ENCODE data around the gene TRIM41.

TRIM41 gene

GRCh38 chr5:181233088-181233800 lies 10.2 kb downstream of the TRIM41 start:
- Histone ChIP-seq H3K27me3 (replicated peaks; ENCODE audit: control insufficient read depth, insufficient read depth, low read length, poor library complexity, severe bottlenecking) (no peaks in the 10 kb centered on the region), H3K36me3 (ENCODE audit: control insufficient read depth, insufficient read depth, low read length) (peaks cover 63% of the 10 kb centered on the region)

GRCh38 chr5:181233801-181234454 lies 10.8 kb downstream of the TRIM41 start:
- Histone ChIP-seq H3K27ac (ENCODE audit: insufficient read depth, low read length, poor library complexity, severe bottlenecking) (no peak overlapping the region), H3K4me3 (ENCODE audit: insufficient read depth, low read depth, low read length, poor library complexity, severe bottlenecking) (no peak overlapping the region), H3K27me3 (replicated peaks; ENCODE audit: control insufficient read depth, insufficient read depth, low read length, poor library complexity, severe bottlenecking) (no peaks in the 10 kb centered on the region), H3K36me3 (ENCODE audit: control insufficient read depth, insufficient read depth, low read length) (peaks cover 70% of the 10 kb centered on the region), H3K4me1 (ENCODE audit: control insufficient read depth, insufficient read depth, low read length, poor library complexity, severe bottlenecking) (no peaks in the 10 kb centered on the region), H3K9me3 (ENCODE audit: control insufficient read depth, low read length) (no peaks in the 10 kb centered on the region)
- DNase-seq, result no peak

More at GRCh38 chr5:181233088-181233800, 10.2 kb downstream of the TRIM41 start:
- H3K27ac ChIP-seq (ENCODE audit: insufficient read depth, low read length, poor library complexity, severe bottlenecking), result no peak overlapping the region
- no peak for DNase-seq
- no peaks in the 10 kb centered on the region for H3K9me3 ChIP-seq (ENCODE audit: control insufficient read depth, low read length)
- no peak overlapping the region for H3K4me3 ChIP-seq (ENCODE audit: insufficient read depth, low read depth, low read length, poor library complexity, severe bottlenecking)
- H3K4me1 ChIP-seq (ENCODE audit: control insufficient read depth, insufficient read depth, low read length, poor library complexity, severe bottlenecking), result no peaks in the 10 kb centered on the region

GRCh38 chr5:181234455-181235306 lies 11.6 kb downstream of the TRIM41 start:
- H3K27me3 ChIP-seq (replicated peaks; ENCODE audit: control insufficient read depth, insufficient read depth, low read length, poor library complexity, severe bottlenecking), result no peaks in the 10 kb centered on the region
- no peaks in the 10 kb centered on the region for H3K4me1 ChIP-seq (ENCODE audit: control insufficient read depth, insufficient read depth, low read length, poor library complexity, severe bottlenecking)
- no peak overlapping the region for H3K27ac ChIP-seq (ENCODE audit: insufficient read depth, low read length, poor library complexity, severe bottlenecking)
- DNase-seq, result no peak
- H3K36me3 ChIP-seq (ENCODE audit: control insufficient read depth, insufficient read depth, low read length), result peaks cover 78% of the 10 kb centered on the region
- H3K9me3 ChIP-seq (ENCODE audit: control insufficient read depth, low read length), result no peaks in the 10 kb centered on the region
- no peak overlapping the region for H3K4me3 ChIP-seq (ENCODE audit: insufficient read depth, low read depth, low read length, poor library complexity, severe bottlenecking)

GRCh38 chr5:181235323-181235688 lies 12.2 kb downstream of the TRIM41 start:
- DNase-seq, result no peak
- no peak overlapping the region for H3K27ac ChIP-seq (ENCODE audit: insufficient read depth, low read length, poor library complexity, severe bottlenecking)
- no peaks in the 10 kb centered on the region for H3K9me3 ChIP-seq (ENCODE audit: control insufficient read depth, low read length)
- H3K4me3 ChIP-seq (ENCODE audit: insufficient read depth, low read depth, low read length, poor library complexity, severe bottlenecking), result no peak overlapping the region
- H3K27me3 ChIP-seq (replicated peaks; ENCODE audit: control insufficient read depth, insufficient read depth, low read length, poor library complexity, severe bottlenecking), result no peaks in the 10 kb centered on the region
- H3K4me1 ChIP-seq (ENCODE audit: control insufficient read depth, insufficient read depth, low read length, poor library complexity, severe bottlenecking), result no peaks in the 10 kb centered on the region
- H3K36me3 ChIP-seq (ENCODE audit: control insufficient read depth, insufficient read depth, low read length), result peaks cover 82% of the 10 kb centered on the region

- Histone ChIP-seq H3K36me3 (ENCODE audit: control insufficient read depth, insufficient read depth, low read length) (peaks cover 83% of the 10 kb centered on the region), H3K9me3 (ENCODE audit: control insufficient read depth, low read length) (no peaks in the 10 kb centered on the region), H3K27ac (ENCODE audit: insufficient read depth, low read length, poor library complexity, severe bottlenecking) (no peak overlapping the region), H3K4me1 (ENCODE audit: control insufficient read depth, insufficient read depth, low read length, poor library complexity, severe bottlenecking) (peaks cover under 1% of the 10 kb centered on the region), H3K4me3 (ENCODE audit: insufficient read depth, low read depth, low read length, poor library complexity, severe bottlenecking) (no peak overlapping the region), H3K27me3 (replicated peaks; ENCODE audit: control insufficient read depth, insufficient read depth, low read length, poor library complexity, severe bottlenecking) (no peaks in the 10 kb centered on the region)
- DNase-seq, result no peak
These were observed 12.7 kb downstream of the TRIM41 start for GRCh38 chr5:181235689-181236366.

GRCh38 chr5:181236471-181236870 lies 13.4 kb downstream of the TRIM41 start:
- H3K36me3 ChIP-seq (ENCODE audit: control insufficient read depth, insufficient read depth, low read length), result peaks cover 83% of the 10 kb centered on the region
- H3K27me3 ChIP-seq (replicated peaks; ENCODE audit: control insufficient read depth, insufficient read depth, low read length, poor library complexity, severe bottlenecking), result no peaks in the 10 kb centered on the region
- peaks cover 7% of the 10 kb centered on the region for H3K4me1 ChIP-seq (ENCODE audit: control insufficient read depth, insufficient read depth, low read length, poor library complexity, severe bottlenecking)
- H3K4me3 ChIP-seq (ENCODE audit: insufficient read depth, low read depth, low read length, poor library complexity, severe bottlenecking), result no peak overlapping the region
- no peak overlapping the region for H3K27ac ChIP-seq (ENCODE audit: insufficient read depth, low read length, poor library complexity, severe bottlenecking)
- no peak for DNase-seq
- no peaks in the 10 kb centered on the region for H3K9me3 ChIP-seq (ENCODE audit: control insufficient read depth, low read length)

GRCh38 chr5:181236954-181237641 lies 14.0 kb downstream of the TRIM41 start:
- no peaks in the 10 kb centered on the region for H3K9me3 ChIP-seq (ENCODE audit: control insufficient read depth, low read length)
- no peaks in the 10 kb centered on the region for H3K27me3 ChIP-seq (replicated peaks; ENCODE audit: control insufficient read depth, insufficient read depth, low read length, poor library complexity, severe bottlenecking)
- H3K27ac ChIP-seq (ENCODE audit: insufficient read depth, low read length, poor library complexity, severe bottlenecking), result no peak overlapping the region
- H3K4me3 ChIP-seq (ENCODE audit: insufficient read depth, low read depth, low read length, poor library complexity, severe bottlenecking), result no peak overlapping the region
- H3K36me3 ChIP-seq (ENCODE audit: control insufficient read depth, insufficient read depth, low read length), result peaks cover 83% of the 10 kb centered on the region
- H3K4me1 ChIP-seq (ENCODE audit: control insufficient read depth, insufficient read depth, low read length, poor library complexity, severe bottlenecking), result peaks cover 13% of the 10 kb centered on the region
- no peak for DNase-seq

- no peak for DNase-seq
- peaks cover 82% of the 10 kb centered on the region for H3K36me3 ChIP-seq (ENCODE audit: control insufficient read depth, insufficient read depth, low read length)
- no peak overlapping the region for H3K4me3 ChIP-seq (ENCODE audit: insufficient read depth, low read depth, low read length, poor library complexity, severe bottlenecking)
- H3K27ac ChIP-seq (ENCODE audit: insufficient read depth, low read length, poor library complexity, severe bottlenecking), result no peak overlapping the region
- no peaks in the 10 kb centered on the region for H3K27me3 ChIP-seq (replicated peaks; ENCODE audit: control insufficient read depth, insufficient read depth, low read length, poor library complexity, severe bottlenecking)
- peaks cover 21% of the 10 kb centered on the region for H3K4me1 ChIP-seq (ENCODE audit: control insufficient read depth, insufficient read depth, low read length, poor library complexity, severe bottlenecking)
- H3K9me3 ChIP-seq (ENCODE audit: control insufficient read depth, low read length), result no peaks in the 10 kb centered on the region
These were observed 14.8 kb downstream of the TRIM41 start for GRCh38 chr5:181237729-181238385.

GRCh38 chr5:181239062-181239663 lies 16.1 kb downstream of the TRIM41 start:
- Histone ChIP-seq H3K36me3 (ENCODE audit: control insufficient read depth, insufficient read depth, low read length) (peaks cover 78% of the 10 kb centered on the region), H3K9me3 (ENCODE audit: control insufficient read depth, low read length) (no peaks in the 10 kb centered on the region), H3K4me1 (ENCODE audit: control insufficient read depth, insufficient read depth, low read length, poor library complexity, severe bottlenecking) (peaks cover 23% of the 10 kb centered on the region), H3K27me3 (replicated peaks; ENCODE audit: control insufficient read depth, insufficient read depth, low read length, poor library complexity, severe bottlenecking) (no peaks in the 10 kb centered on the region), H3K4me3 (ENCODE audit: insufficient read depth, low read depth, low read length, poor library complexity, severe bottlenecking) (no peak overlapping the region), H3K27ac (ENCODE audit: insufficient read depth, low read length, poor library complexity, severe bottlenecking) (no peak overlapping the region)
- no peak for DNase-seq
